Astrocyte of the hippocampus (primary cell): ENCODE data around the gene OR6Y1.

Experiments used
- DNase-seq: peaks from one replicate; pipeline ENCODE4 v3.0.0; 2011; ENCODE audit warnings: low read depth, low spot score

The OR6Y1 gene

DNA sequence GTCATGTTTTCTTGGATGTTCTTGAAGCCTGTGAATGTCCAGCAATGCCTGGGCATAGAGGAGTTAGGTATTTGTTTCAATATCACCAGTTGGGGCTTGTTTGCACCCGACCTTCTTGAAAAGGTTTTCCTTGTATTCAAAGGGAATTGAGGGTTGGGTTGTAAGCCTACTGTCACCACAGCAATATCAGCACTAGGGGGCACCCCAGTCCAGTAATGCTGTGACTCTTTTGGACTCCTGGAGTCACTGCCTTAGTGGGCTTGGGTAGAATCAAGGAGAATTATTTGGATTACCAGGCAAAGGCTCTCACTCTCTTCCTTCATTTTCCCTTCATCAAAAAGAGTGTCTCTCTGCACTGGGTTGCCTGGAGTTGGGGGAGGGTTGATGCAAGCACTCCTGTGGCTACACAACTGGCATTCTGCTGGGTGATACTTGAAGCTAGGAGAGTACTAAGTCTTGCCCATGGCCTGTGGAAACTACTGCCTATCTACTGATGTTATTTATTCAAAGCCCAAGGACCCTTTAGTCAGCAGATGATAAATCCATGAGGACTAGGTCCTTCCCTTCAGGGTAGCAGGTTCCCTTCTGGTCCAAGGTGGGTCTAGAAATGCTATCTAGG lies 47.7 kb downstream of the OR6Y1 start:
- peak; percentile 2 for DNase-seq

DNA sequence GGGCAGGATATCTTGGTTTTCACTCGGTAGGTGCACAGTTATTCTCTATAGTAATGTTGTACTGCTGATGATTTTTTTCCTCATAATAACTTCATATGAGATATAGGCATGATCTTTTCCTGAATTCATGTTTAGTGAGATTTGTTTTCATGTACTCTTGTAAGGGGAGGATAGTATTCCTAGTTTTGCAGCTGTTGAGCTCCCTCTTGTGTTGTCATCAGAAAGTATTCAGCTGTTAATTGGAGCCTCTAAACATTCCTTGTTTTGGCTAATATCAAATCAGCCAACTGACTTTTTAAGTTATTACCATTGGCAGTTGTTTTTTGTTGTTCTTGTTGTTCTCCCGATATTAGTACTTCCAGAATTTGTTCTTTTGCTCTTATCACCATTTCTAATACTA lies 57.8 kb downstream of the OR6Y1 start:
- DNase-seq: no peak

DNA sequence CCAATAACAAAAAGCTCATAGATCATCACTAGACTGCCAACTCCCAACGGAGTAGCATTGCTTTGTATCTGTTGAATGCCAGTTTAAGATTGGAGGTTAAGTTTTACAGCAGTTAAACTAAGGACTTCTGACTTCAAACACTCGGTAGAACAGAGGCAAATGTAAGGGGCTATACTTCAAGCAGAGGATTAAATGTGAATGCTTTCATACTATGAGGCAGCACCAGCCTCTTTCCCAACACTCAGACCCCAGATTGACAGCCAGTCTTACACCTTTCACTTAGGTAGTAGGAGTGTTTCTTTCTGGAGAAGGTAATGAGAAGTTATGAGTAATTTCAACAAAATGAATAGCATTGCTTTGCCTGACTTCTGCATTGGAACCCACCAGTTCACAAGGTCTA lies 59.4 kb downstream of the OR6Y1 start:
- no peak for DNase-seq
